Activated CD8-positive, alpha-beta memory T cell treated with anti-CD3 and anti-CD28 coated beads for 48 hours (primary cell): ENCODE measurements around the gene KBTBD7.

Experiments
- DNase-seq, 3 experiments: peaks; one replicate each; pipeline ENCODE4 v3.0.0-alpha.2; 2020; ENCODE audit warnings: low read depth in 2 of 3, low spot score in 2 of 3

Gene KBTBD7

DNA sequence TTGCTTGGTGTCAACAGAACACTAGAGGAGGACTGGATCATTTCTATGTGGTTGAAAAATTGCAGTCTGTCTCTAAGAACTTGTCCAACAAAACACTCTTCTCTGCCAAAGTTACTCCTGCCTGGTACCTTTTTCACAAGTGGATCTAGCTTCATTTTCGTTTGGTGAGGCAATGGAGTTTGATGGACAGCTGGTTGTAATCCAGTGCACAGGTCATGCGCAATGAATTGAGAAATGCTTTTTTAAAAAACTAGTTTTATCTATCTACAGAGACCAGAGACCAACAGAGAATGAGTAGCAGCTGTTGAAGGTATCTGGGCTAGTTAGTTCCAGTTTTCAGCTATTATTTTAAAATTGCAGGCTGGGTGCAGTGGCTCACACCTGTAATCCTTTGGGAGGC lies 49.8 kb downstream of the KBTBD7 start:
- DNase-seq, result no peak
